Measurements from ENCODE around the gene UBE2A.

The UBE2A gene

GRCh38 chrX:119574394-119575266 is at the start of gene UBE2A:
Gene UBE2A, plus strand, starts transcription at chrX:119574563. Its CDS starts 149 bp downstream, at chrX:119574712.
- peak; percentile 82 for DNase-seq (ENCODE audit: low spot score)

DNA sequence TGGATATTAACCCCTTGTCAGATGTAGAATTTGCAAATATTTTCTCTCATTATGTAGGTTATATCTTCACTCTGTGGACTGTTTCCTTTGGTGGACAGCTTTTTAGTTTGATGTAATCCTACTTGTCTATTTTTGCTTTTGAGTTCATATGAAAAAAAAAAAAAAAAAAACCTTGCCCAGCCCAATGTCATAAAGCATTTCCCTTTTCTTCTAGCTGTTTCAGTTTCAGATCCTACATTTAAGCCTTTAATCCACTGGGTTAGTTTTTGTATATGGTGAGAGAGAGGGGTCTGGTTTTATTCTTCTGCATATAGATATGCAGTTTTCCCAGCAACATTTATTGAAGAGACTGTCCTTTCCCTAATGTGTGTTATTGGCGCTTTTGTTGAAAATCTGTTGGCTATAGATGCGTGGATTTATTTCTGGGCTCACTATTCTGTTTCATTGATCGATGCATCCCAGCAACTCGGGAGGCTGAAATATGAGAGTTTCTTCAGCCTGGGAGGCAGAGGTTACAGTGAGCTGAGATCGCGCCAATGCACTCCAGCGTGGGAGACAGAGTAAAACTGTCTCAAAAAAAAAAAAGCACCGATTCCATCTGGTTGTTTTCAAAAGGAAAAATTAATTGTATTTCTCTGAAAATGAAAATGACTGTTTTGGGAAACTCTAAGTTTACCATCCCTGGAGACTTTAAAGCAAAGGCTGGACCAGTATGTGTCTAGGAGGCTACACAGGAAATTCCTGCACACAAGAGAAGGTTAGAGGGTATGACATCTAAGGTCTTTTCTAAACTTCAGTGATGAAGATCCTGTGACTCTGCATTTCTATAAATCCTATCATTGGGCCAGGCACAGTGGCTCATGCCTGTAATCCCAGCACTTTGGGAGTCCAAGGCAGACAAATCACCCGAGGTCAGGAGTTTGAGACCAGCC is 44.8 kb upstream of the UBE2A start:
- no peak for DNase-seq (ENCODE audit: low spot score)

DNA sequence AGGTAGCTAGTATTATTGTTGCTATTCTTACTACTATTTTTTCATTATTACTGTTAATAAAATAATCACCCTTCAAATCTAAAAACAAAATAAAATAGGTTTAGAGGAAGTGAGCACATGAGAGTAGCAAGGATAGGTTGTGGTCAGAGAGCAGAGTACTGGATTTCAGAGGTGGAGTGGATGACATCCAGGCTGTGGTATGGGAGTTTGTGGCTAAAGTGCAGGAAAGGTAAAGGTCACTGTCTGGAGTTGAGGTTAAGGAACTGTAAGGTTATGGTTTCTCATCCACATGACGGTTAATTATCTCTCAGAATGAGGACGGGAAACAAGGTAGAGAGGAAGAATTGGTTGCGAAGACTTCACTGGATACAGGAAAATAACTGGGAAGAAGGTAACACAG is 36.9 kb upstream of the UBE2A start:
- no peak for DNase-seq (ENCODE audit: low spot score)

DNA sequence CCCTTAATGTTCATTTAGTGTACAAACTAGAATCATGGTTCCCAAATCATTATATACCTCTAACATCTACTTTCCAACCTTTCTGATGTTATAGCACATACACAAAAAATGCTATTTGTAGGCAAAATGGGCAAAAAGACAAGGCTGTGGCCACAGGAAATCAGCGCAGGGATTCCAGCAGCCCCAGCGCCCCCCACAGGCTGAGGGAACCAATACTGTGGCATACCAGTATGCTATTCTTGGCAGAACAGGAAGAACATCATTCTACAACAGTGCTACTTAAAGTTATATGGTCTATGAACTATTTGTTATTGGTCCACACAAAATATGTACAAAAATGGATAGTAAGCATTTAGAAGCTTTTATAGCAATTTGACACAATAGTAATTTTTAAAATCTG is 34.5 kb upstream of the UBE2A start:
- no peak for DNase-seq (ENCODE audit: low spot score)

DNA sequence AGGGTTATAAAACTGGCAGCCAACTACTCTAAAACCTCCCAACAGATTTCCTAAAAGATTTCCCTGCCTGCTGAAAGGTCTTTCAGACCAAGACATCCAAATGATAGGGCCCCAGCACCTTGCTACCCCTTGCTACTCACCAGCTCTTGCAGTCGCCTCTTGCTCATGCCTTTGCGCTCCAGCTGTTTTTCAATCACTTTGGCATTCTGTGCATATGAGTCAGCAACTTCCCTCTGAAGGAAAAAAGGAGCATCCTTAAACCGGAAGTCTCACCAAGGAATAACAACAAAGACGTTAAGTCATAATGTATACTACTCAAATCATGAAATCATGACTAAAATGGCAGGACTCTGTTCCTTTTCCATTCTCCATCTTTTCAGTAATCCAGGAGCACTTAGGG is 33.2 kb upstream of the UBE2A start:
- no peak for DNase-seq (ENCODE audit: low spot score)

GRCh38 chrX:119549327-119550016 is 24.9 kb upstream of the UBE2A start:
- DNase-seq (ENCODE audit: low spot score), result no peak

DNA sequence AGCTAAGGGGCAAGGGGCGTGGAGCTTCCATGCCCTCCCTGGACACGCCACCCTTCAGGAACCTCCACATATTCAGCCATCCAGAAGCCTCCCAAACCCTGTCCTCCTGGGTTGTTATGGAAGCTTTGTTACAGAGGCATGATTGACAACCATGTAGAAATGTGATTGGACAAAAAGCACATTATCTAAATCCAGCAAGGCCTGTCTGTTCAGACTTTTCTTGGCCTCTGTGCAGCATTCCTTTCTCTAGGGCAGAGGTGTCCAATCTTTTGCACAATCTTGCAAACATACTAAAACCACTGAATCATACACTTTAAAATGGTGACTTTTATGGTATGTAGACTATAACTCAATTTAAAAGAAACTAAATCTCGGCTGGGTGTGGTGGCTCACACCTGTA is 21.9 kb upstream of the UBE2A start:
- DNase-seq (ENCODE audit: low spot score), result no peak

DNA sequence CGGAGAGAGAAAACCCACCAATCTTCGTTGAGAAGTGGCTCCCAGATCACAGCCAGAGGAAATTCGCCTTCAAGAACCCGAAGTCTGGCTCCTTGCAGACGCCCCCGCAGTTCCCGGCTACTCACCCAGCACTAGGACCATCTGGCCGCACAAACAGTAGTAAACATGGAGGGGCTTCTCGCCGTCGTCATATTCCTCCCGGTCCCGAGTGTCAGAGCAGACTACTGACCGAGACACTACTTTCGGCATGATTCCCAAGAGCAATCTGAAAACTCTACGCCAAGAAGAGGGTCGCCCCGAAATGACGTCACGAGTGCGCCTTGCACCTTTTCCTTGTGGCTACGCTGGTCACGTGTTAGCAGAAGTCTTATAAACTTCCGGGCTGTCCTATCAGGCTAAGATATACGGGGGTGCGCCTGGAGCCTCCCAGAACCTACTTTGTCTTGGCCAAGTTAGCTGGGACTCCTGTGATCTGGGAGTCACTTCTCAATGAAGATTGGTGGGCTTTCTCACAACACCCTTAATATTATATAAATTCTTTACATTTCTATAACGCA is 9.2 kb upstream of the UBE2A start, which contains the start of gene STEEP1:
Gene STEEP1 (minus strand): TSS at position 303 of the 557 bp plus-strand sequence. CDS start 54 bp downstream, at position 249.
- DNase-seq (ENCODE audit: low spot score), result peak; percentile 82

DNA sequence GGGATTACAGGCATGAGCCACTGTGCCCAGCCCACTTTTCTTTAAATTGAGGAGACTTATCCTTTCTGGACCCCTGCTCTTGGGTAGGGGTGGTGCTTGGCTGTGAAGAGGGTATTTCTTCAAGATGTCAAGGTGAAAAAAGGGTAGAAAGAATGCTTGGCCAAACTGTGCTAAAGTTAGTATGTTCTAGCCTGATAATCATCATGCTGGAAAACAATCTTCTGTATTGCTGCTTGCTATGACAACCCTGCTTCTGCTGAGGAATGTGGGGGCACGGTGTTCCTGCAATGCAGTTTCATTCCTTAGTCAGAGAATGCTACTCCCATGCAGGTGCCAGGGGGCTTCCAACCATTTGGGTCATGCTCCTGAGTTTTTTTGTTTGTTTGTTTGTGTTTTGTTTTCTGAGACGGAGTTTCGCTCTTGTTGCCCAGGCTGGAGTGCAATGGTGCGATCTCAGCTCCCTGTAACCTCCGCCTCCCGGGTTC is 4.0 kb upstream of the UBE2A start:
- DNase-seq (ENCODE audit: low spot score), result no peak

- no peak for DNase-seq (ENCODE audit: low spot score)
Observed at GRCh38 chrX:119573222-119573621, 1.1 kb upstream of the UBE2A start.

DNA sequence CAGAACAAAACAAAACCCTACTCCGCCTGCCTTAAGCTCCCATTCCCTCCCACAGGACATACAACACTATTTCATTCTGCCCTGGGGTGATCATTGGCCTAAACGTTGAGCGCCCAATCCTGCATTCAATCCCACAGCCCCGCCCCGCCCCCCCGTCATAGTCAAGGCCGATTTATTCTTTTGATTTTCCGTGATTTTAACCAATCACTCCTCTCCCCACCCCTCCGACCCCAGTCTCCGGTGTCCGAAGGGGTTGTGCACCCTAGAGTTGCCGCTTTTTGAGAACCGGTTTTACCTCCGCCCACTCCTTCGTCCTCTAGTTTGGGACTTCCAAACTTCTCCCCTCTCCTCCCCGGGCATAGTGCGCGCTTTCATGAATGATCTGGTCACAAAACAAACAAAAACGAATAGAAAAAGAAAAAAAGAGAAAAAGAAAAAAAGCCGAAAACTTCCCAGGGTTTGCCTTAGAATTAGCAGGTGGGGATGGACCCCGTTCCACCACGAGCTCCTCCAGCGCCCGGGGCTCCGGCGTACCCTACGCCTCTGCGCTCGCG is 446 bp upstream of the UBE2A start:
- DNase-seq (ENCODE audit: low spot score), result no peak

DNA sequence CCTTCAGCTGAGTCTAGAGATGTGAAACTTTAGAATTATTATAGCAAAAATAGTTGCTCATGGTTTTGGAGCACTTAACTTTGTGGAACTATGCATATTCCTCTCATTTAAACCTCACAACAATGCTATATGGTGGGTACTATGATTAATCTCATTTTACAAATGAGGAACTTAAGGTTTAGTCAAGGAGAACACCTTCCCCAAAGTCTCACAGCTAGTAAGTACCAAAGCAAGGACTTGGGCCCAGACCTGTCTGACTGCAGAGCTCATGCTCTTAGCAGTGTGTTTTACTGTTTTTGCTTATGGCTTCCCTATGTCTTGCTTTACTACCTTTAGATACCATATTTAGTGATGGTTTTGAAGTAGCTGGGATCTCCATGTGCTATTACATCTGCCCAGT is 5.1 kb downstream of the UBE2A start:
- no peak for DNase-seq (ENCODE audit: low spot score)

GRCh38 chrX:119583431-119584059 is 9.2 kb downstream of the UBE2A start:
- DNase-seq (ENCODE audit: low spot score), result no peak

DNA sequence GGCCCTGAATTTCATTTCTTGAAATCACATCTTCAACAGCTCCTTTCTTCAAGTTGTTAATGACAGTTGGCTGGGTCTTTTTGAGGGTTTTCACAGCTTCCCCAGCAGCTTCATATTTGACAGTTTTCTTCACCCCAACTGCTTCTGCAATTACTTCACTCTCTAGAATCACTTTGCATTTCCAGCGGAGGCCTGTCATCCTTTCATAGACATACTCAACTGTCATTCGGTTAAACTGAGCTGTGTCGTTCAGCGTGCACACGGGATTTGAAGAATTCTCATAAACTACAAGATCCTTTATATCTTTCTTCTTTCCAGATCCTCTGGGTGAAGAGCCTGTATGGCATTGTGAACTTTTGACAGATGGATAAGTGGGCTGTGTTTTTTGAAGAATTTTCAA is 15.4 kb downstream of the UBE2A start:
- no peak for DNase-seq (ENCODE audit: low spot score)

- no peak for DNase-seq (ENCODE audit: low spot score)
Observed at GRCh38 chrX:119602701-119603255, 28.4 kb downstream of the UBE2A start.

DNA sequence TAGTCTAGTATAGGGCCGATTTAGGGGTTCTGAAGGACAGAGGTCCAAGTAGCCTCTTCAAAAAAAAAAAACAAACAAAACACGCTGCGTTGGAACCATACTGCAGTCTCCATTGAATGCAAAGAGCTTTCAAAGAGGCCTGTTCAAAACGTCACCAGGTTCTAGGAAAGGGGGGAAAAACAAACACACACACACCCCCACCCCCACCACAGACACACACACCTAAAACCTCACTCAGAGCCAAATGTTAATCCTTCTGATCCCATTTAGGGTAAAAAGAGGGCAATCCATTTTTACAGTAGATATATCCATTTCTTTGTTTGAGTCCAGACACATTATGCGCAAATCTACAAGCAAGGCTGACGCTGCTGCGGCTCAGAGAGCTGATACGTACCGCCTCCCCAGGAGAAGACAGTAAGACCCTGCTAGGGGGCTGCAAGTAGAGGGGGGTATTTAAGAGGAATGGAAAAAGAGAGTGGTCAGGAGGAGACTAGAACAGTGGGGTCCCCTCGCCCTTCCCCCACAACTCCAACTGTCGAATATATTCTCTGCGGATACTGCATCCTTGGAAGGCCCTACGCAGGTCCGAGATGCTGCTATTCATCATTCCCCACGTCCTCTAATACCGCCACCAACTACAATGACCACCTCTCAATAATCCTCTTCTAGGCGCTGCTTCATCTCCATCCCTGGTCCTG is 30.6 kb downstream of the UBE2A start:
- DNase-seq (ENCODE audit: low spot score), result no peak

- peak; percentile 16 for DNase-seq (ENCODE audit: low spot score)
Observed at GRCh38 chrX:119605464-119606279, 31.3 kb downstream of the UBE2A start.

DNA sequence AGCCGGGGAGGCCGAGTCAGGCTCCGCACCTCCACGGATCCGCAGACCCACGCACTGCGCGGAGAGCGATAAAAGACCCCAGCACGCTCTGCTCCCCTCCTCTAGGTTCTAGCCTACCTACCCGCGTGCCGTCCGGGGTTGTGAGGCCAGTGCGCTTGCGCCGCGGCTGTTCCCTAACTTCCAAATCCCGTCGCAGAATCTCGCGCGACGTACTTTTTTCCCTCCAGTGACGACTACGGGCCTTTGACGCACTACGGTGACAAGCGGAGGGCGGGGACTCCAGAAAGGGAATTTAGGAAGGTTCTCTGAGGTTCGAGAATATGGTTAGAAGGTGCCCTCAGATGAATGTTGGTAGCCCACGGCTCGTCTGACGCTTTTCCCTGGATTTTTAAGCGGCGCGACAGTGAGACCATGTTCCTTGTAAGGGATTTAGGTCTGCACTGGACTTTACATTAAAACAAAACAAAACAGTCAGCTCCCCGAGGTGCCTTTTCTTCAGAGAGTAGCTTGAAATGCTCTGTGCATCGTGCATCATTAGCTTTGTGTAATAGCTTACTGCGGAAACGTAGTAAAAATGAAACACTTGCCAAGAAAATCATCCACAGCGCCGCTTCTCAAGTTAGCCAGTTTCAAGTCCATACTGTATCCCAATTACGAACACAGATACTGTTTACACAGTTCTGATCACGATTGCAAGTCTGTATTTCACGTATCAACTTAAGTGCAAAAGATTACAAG is 32.1 kb downstream of the UBE2A start, which contains the start of gene NKRF:
Gene NKRF (minus strand): TSS at position 145 of the 738 bp plus-strand sequence.
- peak; percentile 87 for DNase-seq (ENCODE audit: low spot score)
